ENCODE measurements around the gene RNF186.

DNA sequence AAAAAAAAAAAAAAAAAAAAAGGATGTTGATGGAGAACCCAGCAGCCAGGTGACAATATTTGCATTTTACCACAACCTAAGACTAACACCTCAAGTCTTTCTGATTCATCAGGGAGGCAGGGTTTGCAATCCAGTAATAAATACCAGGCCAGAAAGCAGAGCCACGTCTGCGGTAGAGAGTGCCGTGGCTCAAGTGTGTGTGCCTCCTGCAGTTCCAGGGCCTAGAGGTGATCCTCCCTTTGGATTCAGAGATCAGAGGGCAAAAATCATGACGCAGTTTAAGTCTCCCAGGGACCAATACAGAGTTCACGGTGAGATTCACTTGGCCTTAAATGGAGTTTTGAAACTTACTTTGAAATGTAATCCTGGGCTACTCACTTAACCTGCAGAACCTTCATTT is 50.2 kb downstream of the RNF186 start:
- no peak for TF ChIP-seq POLR2AphosphoS5 (IDR thresholded peaks at IDR 0.05; ENCODE audit: low read depth, low read length)
- TF ChIP-seq, protein P1, sequence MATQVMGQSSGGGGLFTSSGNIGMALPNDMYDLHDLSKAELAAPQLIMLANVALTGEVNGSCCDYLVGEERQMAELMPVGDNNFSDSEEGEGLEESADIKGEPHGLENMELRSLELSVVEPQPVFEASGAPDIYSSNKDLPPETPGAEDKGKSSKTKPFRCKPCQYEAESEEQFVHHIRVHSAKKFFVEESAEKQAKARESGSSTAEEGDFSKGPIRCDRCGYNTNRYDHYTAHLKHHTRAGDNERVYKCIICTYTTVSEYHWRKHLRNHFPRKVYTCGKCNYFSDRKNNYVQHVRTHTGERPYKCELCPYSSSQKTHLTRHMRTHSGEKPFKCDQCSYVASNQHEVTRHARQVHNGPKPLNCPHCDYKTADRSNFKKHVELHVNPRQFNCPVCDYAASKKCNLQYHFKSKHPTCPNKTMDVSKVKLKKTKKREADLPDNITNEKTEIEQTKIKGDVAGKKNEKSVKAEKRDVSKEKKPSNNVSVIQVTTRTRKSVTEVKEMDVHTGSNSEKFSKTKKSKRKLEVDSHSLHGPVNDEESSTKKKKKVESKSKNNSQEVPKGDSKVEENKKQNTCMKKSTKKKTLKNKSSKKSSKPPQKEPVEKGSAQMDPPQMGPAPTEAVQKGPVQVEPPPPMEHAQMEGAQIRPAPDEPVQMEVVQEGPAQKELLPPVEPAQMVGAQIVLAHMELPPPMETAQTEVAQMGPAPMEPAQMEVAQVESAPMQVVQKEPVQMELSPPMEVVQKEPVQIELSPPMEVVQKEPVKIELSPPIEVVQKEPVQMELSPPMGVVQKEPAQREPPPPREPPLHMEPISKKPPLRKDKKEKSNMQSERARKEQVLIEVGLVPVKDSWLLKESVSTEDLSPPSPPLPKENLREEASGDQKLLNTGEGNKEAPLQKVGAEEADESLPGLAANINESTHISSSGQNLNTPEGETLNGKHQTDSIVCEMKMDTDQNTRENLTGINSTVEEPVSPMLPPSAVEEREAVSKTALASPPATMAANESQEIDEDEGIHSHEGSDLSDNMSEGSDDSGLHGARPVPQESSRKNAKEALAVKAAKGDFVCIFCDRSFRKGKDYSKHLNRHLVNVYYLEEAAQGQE (IDR thresholded peaks at IDR 0.05; ENCODE audit: insufficient read depth in 1 of 2, low read depth in 2 of 2, low read length in 2 of 2) = no peak
